GM19438 (cell line): ENCODE data around the gene MMP25.
"Not testable (repeated sequence)": the region's sequence is repeated elsewhere in the genome, so short reads cannot be mapped to it uniquely, and the experiment has no call there.

Experiments used
- ATAC-seq: cut with Tn5 transposase; IDR thresholded peaks from one replicate; pipeline ENCODE4 v1.9.1; 2021; ENCODE audit warnings: low read depth; ENCODE audit not compliant: unreplicated experiment

Gene MMP25

DNA sequence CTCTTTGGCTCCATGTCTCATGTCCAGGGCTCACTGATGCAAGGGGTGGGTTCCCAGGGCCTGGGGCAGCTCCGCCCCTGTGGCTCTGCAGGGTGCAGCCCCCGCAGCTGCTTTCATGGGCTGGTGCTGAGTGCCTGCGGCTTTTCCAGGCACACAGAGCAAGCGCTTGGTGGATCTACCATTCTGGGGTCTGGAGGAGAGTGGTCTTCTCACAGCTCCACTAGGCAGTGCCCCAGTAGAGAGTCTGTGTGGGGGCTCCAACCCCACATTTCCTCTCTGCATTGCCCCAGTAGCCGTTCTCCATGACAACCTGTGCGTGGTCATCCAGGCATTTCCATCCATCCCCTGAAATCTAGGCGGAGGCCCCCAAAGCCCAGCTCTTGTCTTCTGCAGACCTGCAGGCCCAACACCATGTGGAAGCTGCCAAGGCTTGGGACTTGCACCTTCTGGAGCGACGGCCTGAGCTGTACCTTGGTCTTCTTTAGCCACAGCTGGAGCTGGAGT lies 24.3 kb downstream of the MMP25 start:
- ATAC-seq: no peak

- ATAC-seq: no peak
Observed at GRCh38 chr16:3071655-3072054, 25.3 kb downstream of the MMP25 start.

- ATAC-seq: not testable (repeated sequence)
Observed at GRCh38 chr16:3072148-3072547, 25.8 kb downstream of the MMP25 start.

DNA sequence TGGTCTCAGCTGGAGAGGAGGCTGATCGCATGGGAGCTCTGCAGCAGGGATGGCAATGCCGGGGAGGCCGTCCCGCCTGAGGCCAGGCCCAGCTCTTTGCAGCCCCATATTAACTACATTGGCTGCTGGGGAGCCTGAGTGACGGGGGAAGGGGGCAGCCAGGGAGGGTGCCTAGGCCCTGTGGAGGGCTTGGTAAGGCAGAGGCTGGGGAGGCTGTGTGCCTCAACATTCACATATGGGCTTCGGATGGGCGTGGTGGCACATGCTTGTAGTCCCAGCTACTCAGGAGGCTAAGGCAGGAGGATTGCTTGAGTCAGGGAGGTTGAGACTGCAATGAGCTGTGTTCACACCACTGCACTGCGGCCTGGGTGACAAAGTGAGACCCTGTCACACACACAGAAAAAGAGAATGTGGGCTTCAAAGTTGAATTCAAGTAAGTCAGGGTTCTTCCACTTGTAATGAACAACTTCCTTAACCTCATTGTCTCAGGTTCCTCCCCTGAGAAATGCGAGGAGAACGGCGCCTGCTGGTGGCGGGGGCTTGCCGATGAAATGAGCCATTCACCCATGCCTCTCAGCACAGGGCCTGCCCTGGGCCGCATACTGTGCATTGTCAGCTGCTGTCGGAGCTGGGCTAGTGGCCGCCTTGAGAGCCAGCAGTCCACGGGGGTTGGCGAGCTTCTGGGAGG lies 26.4 kb downstream of the MMP25 start:
- not testable (repeated sequence) for ATAC-seq

GRCh38 chr16:3073448-3073847 lies 27.1 kb downstream of the MMP25 start:
- no peak for ATAC-seq

GRCh38 chr16:3074860-3075522 lies 28.6 kb downstream of the MMP25 start:
- peak; percentile 64 for ATAC-seq

DNA sequence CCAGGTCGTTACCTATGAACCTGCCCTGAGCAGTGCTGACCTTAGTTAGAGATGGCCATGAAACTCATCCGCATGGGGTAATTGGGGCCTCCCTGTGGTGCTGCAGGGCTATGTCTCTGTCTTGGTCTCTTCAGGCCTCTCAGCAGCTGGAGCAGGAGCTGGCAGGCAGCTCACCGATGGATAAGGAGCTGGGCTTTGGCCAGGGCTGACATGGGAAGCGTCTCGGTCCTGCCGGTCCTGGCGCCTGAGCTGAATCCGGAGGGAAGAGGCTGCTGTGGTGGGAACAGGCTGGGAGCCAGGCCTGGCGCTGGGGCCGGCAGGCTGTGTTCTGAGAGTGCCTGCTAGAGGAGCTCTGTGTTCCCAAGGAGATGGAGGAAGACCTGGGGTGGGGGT lies 29.2 kb downstream of the MMP25 start:
- no peak for ATAC-seq

DNA sequence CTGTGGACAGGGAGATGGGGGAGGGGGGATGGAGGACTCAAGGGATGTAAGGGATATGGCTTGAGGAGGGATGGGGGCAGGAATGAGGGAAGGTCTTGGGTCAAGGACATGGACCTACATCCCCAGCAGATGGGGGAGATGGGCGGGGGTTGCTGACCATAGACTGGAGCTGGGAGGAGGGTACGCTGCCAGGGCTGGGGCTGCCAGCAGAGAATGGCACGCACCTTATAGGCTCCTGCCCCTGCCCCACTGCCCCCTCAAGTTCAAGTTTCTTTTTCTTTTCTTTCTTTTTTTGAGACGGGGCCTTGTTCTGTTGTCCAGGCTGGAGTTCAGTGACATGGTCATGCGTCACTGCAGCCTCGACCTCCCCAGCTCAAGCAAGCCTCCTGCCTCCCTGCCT lies 29.6 kb downstream of the MMP25 start:
- not testable (repeated sequence) for ATAC-seq

GRCh38 chr16:3076577-3076976 lies 30.2 kb downstream of the MMP25 start:
- ATAC-seq: no peak

- ATAC-seq: no peak
Observed at GRCh38 chr16:3080024-3080423, 33.7 kb downstream of the MMP25 start.

DNA sequence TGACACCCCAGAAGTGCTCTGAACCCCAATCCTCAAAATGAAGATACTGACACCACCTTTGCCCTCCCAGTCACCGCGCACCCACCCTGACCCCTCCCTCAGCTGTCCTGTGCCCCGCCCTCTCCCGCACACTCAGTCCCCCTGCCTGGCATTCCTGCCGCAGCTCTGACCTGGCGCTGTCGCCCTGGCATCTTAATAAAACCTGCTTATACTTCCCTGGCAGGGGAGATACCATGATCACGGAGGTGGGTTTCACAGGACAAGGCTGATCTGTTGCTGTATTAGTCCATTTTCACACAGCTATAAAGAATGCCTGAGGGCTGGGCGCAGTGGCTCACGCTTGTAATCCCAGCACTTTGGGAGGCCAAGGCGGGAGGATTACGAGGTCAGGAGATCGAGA lies 35.6 kb downstream of the MMP25 start:
- not testable (repeated sequence) for ATAC-seq

DNA sequence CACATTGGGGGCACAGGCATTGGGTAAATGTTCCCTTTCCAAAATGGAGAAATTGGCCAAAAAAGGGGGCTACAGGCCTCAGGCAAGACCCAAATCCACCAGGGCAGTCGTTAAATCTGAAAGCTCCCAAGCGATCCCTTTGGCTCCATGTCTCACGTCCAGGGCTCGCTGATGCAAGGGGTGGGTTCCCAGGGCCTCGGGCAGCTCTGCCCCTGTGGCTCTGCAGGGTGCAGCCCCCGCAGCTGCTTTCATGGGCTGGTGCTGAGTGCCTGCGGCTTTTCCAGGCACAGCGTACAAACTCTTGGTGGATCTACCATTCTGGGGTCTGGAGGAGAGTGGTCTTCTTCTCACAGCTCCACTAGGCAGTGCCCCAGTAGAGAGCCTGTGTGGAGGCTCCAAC lies 37.0 kb downstream of the MMP25 start:
- not testable (repeated sequence) for ATAC-seq

DNA sequence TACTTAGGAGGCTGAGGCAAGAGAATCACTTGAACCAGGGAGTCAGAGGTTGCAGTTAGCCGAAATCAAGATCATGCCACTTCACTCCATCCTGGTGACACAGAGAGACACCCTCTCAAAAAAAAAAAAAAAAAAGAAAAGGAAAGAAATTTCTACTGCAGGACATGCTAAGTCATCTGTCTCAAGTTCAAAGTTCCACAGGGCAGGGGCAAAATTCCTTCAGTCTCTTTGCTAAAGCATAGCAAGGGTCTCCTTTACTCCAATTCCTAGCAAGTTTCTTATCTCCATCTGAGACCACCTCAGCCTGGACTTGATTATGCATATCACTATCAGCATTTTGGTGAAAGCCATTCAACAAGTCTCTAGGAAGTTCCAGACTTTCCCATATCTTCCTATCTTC lies 38.1 kb downstream of the MMP25 start:
- ATAC-seq: no peak

- no peak for ATAC-seq
Observed at GRCh38 chr16:3084969-3085670, 38.8 kb downstream of the MMP25 start.

- ATAC-seq: no peak
Observed at GRCh38 chr16:3085868-3086595, 39.7 kb downstream of the MMP25 start.

DNA sequence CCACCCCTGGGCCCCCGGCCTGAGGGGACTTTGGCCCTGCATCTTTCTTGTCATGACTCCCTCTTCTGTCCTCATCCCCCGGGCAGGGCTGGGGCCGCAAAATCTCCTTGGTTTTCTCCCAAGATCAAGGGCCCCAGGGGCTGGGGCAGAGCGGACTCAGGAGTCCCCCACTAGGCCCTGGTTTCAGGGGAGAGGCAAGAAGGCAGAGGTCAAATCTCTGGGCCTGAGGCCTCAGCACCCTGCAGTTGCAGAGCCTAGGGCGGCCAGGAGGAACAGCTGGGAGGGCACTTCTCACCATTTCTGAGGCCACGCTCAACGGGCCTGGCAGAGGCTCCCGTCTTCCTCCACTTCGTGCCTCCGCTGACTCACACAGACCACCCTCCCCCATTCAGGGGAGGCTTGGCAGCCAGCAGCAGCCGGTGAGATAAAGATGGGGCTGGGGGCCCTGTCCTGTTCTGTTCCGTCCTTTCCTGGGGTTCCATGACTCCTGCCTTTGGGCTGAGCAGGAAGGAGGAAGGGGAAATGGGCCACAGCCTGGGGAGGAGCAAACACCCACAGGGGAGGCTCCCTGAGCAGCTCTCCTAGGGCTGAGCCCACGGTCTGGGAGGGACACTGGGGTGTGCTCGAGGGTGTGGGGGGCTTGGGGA lies 40.4 kb downstream of the MMP25 start:
- ATAC-seq: no peak

DNA sequence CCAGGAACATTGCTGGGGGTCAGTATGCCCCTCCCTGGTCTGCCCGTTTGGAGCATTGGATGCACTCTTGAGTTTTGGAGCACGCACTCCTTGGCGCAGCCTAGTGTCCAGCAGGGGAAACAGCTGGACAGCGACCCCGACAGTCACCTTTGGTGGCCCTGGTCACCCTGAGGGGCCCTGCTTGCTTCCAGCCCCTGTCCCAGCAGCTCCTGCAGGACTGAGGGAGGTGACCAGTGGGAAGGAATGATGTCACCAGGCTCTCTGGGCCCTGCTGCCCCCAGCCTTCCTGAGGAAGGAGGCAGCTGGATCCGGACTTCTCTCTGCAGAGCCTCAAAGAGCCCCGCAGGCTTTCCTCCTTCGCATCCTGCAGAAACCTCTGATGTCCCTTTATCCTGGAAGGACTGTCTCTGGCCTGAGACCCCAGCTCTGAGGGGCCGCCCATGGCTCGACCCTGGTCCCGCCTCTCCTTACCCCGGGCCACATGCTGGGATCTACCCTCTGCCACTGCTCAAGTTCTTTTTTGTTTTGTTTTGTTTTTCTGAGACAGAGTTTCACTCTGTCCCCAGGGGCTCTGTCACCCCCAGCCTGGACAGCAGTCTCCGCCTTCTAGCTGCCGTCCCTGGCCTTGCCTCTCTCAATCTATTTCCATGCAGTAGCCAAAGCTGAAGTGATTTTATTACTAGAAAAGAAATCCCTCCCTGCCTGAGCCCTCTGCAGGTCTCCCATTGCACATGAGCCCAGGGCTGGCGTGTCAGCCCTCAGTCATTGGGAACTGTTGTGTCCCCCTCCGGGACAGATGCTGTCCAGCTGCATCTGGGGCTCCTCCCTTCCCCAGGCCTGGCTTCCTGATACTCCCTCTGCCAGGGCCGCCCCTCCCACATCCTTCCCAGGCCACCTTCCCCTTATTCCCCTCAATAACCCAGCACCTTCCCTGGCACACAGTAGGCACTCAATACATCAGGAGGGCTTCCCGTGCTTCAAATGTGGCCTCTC lies 41.2 kb downstream of the MMP25 start:
- no peak for ATAC-seq

DNA sequence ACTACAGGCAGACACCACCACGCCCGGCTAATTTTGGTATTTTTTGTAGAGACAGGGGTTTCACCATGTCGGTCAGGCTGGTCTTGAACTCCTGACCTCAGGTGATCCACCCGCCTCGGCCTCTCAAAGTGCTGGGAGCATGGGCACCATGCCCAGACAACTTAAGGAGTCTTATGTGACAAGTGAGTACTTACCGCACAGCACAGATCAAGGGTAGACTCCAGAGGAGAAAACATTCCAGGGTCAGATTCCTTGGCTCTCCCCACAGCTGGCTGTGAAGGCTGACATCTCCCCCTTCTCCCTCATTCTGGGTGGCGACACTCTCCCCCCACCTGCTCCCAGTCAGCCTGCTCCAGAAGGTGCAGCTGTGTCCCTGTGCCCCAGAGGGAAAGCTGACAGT lies 42.1 kb downstream of the MMP25 start:
- no peak for ATAC-seq
